NB4 (cell line): ENCODE data around the gene ITPR2.

Experiments used
- MYC ChIP-seq: IDR thresholded peaks from 2 replicates; pipeline ENCODE4 v1.6.1; 2011; ENCODE audit warnings: low read depth, low read length
- TF ChIP-seq, protein P1 (sequence below): IDR thresholded peaks from one replicate; pipeline ENCODE4 v1.5.1; 2012; ENCODE audit warnings: low read depth, low read length
- TF ChIP-seq, protein P2 (sequence below): IDR thresholded peaks from 2 replicates; pipeline ENCODE4 v1.6.1; 2011; ENCODE audit warnings: low read depth, low read length

DNA sequence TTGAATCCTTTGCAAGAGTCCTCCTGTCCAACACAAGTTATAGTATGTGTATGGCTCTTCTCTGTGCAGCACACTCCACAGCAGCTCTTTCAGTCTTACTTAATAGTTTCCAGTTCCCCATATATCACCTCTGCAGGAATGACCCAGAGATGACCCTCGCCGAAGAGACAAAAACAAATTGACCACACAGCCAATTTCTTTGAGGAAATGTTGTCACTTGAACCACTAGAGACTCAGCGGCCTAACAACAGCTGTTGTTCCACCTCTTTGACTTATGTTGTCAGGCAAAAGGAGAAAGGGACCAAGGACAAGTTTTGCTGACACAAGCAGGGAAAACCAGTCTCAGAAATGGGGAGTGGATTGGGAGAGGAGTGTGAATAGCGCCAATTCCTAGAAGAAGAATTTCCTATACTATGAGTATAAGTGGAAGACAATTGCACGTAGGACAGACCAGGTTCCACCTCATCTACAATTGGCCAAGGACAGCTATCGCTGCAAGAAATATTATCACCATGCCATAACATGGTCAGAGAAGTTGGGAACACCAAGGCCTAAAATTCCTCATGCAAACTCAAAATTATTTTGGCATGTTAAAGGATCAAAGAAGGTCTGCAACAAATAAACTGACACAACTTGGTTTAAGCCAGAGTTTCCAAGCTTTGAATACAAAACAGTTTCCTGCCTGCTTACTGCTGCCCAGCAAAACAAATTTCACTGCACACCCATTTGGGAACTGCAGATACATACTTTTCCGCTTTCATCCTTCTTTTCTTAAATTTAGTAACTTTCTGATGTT, 41.7 kb upstream of the ITPR2 start:
- TF ChIP-seq, protein P1, sequence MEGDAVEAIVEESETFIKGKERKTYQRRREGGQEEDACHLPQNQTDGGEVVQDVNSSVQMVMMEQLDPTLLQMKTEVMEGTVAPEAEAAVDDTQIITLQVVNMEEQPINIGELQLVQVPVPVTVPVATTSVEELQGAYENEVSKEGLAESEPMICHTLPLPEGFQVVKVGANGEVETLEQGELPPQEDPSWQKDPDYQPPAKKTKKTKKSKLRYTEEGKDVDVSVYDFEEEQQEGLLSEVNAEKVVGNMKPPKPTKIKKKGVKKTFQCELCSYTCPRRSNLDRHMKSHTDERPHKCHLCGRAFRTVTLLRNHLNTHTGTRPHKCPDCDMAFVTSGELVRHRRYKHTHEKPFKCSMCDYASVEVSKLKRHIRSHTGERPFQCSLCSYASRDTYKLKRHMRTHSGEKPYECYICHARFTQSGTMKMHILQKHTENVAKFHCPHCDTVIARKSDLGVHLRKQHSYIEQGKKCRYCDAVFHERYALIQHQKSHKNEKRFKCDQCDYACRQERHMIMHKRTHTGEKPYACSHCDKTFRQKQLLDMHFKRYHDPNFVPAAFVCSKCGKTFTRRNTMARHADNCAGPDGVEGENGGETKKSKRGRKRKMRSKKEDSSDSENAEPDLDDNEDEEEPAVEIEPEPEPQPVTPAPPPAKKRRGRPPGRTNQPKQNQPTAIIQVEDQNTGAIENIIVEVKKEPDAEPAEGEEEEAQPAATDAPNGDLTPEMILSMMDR, result no peak
- TF ChIP-seq, protein P2, sequence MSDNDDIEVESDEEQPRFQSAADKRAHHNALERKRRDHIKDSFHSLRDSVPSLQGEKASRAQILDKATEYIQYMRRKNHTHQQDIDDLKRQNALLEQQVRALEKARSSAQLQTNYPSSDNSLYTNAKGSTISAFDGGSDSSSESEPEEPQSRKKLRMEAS, result no peak; the same call in 1 of the 2 replicates
- peak; percentile 68; the same call in 1 of the 2 replicates for TF ChIP-seq MYC
